Measurements from ENCODE around the gene ECI2. TPM values are rescaled to one million over a fixed set of nuclear protein-coding genes. Genes with fewer than 3 reads are reported as not detected.

The ECI2 gene
- 10 to 100 TPM; 16.5 to 55.8 TPM for total RNA-seq

GRCh38 chr6:4134841-4135664 lies at the start of gene ECI2:
TSS of gene ECI2 (minus strand) at chr6:4135575. CDS start at chr6:4135560, 15 bp downstream.
- peak in 3 of 4 donors; percentile 71 to 73 (median 73) for DNase-seq
- peaks cover 0 to under 1% of the 10 kb centered on the region in 2 donors for H3K36me3 ChIP-seq (replicated peaks in 1 of 2; ENCODE audit: insufficient read depth in 1 of 2, low read depth in 2 of 2)
- intact Hi-C loops (cut with DNase I) = no loop called here

DNA sequence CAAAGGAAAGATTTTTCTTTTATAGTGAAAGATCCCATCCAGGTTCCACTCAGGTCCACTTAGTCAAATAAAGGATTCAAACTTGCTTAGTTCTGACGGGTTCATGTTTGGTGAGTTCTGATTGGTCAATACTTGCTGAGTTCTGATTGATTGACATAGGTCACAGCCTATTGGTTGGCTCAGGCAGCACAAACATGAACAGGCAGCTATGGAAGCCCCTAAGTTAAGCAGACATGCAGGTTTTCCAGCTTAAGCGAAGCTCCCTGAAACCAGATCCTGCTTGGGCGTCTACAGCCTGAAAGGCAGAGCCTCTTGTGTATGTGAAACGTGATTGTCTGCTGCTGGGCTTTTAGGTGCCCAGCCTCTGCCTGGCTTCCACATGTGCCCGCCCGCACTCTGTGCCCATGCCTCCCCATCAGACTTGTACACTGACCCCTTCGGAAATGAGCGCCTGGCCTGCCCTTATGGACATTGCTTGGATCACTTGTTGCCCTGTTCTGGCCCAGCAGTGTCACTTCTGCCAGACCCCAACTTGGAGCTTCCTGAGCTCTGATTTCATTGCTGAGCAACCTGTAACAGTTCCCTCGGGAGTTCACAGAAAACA lies 45.4 kb upstream of the ECI2 start:
- TF ChIP-seq POLR2A (IDR thresholded peaks at IDR 0.05) = no peak
- TF ChIP-seq, protein P1, sequence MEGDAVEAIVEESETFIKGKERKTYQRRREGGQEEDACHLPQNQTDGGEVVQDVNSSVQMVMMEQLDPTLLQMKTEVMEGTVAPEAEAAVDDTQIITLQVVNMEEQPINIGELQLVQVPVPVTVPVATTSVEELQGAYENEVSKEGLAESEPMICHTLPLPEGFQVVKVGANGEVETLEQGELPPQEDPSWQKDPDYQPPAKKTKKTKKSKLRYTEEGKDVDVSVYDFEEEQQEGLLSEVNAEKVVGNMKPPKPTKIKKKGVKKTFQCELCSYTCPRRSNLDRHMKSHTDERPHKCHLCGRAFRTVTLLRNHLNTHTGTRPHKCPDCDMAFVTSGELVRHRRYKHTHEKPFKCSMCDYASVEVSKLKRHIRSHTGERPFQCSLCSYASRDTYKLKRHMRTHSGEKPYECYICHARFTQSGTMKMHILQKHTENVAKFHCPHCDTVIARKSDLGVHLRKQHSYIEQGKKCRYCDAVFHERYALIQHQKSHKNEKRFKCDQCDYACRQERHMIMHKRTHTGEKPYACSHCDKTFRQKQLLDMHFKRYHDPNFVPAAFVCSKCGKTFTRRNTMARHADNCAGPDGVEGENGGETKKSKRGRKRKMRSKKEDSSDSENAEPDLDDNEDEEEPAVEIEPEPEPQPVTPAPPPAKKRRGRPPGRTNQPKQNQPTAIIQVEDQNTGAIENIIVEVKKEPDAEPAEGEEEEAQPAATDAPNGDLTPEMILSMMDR (IDR thresholded peaks at IDR 0.05) = no peak
- no peak overlapping the region for H3K27ac ChIP-seq
- ATAC-seq (no peak), DNase-seq (peak in 1 of 4 donors; percentile 8)
- H3K4me1 ChIP-seq = peaks cover 6% of the 10 kb centered on the region
- no peaks in the 10 kb centered on the region for H3K9me3 ChIP-seq
- H3K4me3 ChIP-seq = no peak overlapping the region
- no peaks in the 10 kb centered on the region for H3K36me3 ChIP-seq (replicated peaks in 1 of 2; ENCODE audit: insufficient read depth in 1 of 2, low read depth in 2 of 2)
- 70 to 77% methylated on average over 6 to 9 of the region's 9 CpGs for WGBS, 2 donors
- H3K27me3 ChIP-seq = no peaks in the 10 kb centered on the region
- intact Hi-C loops (cut with DNase I) = no loop called here

More at GRCh38 chr6:4134841-4135664, at the start of gene ECI2:
- Histone ChIP-seq H3K4me1 (peaks cover 53% of the 10 kb centered on the region), H3K27ac (peak within 1 kb of the TSS; percentile 80 to 97 (median 96)), H3K4me3 (peak within 1 kb of the TSS; percentile 69 to 91), H3K9me3 (no peaks in the 10 kb centered on the region), H3K27me3 (no peaks in the 10 kb centered on the region)
- TF ChIP-seq POLR2A (IDR thresholded peaks at IDR 0.05) = peak; percentile 54 to 91 (median 89)
- TF ChIP-seq, protein P1 (IDR thresholded peaks at IDR 0.05) = no peak
- 0 to 1% methylated on average over 12 to 60 of the region's 66 CpGs for WGBS, 2 donors
- peak; percentile 51 for ATAC-seq

- intact Hi-C loops (cut with DNase I) = no loop called here
- TF ChIP-seq, protein P1 (IDR thresholded peaks at IDR 0.05) = no peak
- no peak for TF ChIP-seq POLR2A (IDR thresholded peaks at IDR 0.05)
- H3K27me3 ChIP-seq = no peaks in the 10 kb centered on the region
- WGBS, 2 donors = 84 to 97% methylated on average over 4 of the region's 4 CpGs
- H3K4me3 ChIP-seq = no peak overlapping the region
- peaks cover 6% of the 10 kb centered on the region for H3K4me1 ChIP-seq
- H3K9me3 ChIP-seq = no peaks in the 10 kb centered on the region
- no peaks in the 10 kb centered on the region for H3K36me3 ChIP-seq (replicated peaks in 1 of 2; ENCODE audit: insufficient read depth in 1 of 2, low read depth in 2 of 2)
- no peak for ATAC-seq
- H3K27ac ChIP-seq = no peak overlapping the region
- DNase-seq = no peak
Measured at GRCh38 chr6:4179960-4180651, 44.7 kb upstream of the ECI2 start.

DNA sequence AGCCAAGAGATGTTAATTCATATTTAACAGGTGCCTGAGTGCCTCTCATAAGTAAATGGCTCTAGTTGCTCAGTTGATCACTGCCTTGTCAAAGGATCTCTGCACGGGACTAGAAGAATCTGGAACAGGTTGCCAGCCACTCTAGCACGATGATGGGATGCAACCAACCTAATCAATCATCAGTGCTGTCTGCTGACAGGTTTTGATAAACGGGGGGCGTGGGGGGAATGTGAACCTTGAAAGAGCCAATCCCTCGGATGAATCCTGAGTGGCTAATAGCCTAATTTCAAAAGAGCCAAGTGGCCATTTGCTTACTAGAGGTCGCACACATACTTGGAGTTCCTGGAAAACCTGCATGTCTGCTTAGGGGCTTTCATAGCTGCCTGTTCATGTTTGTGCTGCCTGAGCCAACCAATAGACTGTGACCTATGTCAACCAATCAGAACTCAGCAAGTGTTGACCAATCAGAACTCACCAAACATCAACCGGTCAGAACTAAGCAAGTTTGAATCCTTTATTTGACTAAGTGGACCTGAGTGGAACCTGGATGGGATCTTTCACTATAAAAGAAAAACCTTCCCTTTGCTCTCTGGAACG lies 43.5 kb upstream of the ECI2 start:
- no peak overlapping the region for H3K4me3 ChIP-seq
- no peaks in the 10 kb centered on the region for H3K36me3 ChIP-seq (replicated peaks in 1 of 2; ENCODE audit: insufficient read depth in 1 of 2, low read depth in 2 of 2)
- WGBS, 2 donors = 78 to 82% methylated on average over 8 of the region's 8 CpGs
- H3K27me3 ChIP-seq = no peaks in the 10 kb centered on the region
- intact Hi-C loops (cut with DNase I) = no loop called here
- DNase-seq = no peak
- H3K27ac ChIP-seq = no peak overlapping the region
- no peaks in the 10 kb centered on the region for H3K9me3 ChIP-seq
- TF ChIP-seq POLR2A (IDR thresholded peaks at IDR 0.05) = no peak
- TF ChIP-seq, protein P1 (IDR thresholded peaks at IDR 0.05) = no peak
- ATAC-seq = no peak
- peaks cover 6% of the 10 kb centered on the region for H3K4me1 ChIP-seq
